GM21723 (cell line): ENCODE results near the gene FOXF1.

Experiments used
- ATAC-seq: cut with Tn5 transposase; IDR thresholded peaks from one replicate; pipeline ENCODE4 v1.9.1; 2021; ENCODE audit warnings: mild to moderate bottlenecking, moderate library complexity; ENCODE audit not compliant: unreplicated experiment

FOXF1 gene

GRCh38 chr16:86531641-86532525 lies 21.6 kb downstream of the FOXF1 start:
- ATAC-seq: no peak

GRCh38 chr16:86532526-86532815 lies 22.1 kb downstream of the FOXF1 start:
- no peak for ATAC-seq

GRCh38 chr16:86533076-86533475 lies 22.7 kb downstream of the FOXF1 start:
- no peak for ATAC-seq

GRCh38 chr16:86533767-86534351 lies 23.5 kb downstream of the FOXF1 start:
- no peak for ATAC-seq

GRCh38 chr16:86534779-86535615 lies 24.7 kb downstream of the FOXF1 start:
- ATAC-seq: no peak

- ATAC-seq: no peak
Measured at GRCh38 chr16:86536621-86537020, 26.3 kb downstream of the FOXF1 start.

- ATAC-seq: no peak
Measured at GRCh38 chr16:86537486-86537885, 27.2 kb downstream of the FOXF1 start.

GRCh38 chr16:86538196-86538780 lies 28.0 kb downstream of the FOXF1 start:
- ATAC-seq: no peak

- no peak for ATAC-seq
Measured at GRCh38 chr16:86540894-86541293, 30.6 kb downstream of the FOXF1 start.

- ATAC-seq: no peak
Measured at GRCh38 chr16:86541560-86541959, 31.2 kb downstream of the FOXF1 start.

GRCh38 chr16:86542756-86543750 lies 32.7 kb downstream of the FOXF1 start:
- ATAC-seq: no peak

GRCh38 chr16:86545481-86545880 lies 35.2 kb downstream of the FOXF1 start:
- no peak for ATAC-seq

- ATAC-seq: no peak
Measured at GRCh38 chr16:86545954-86546637, 35.8 kb downstream of the FOXF1 start.

- no peak for ATAC-seq
Measured at GRCh38 chr16:86546638-86547013, 36.3 kb downstream of the FOXF1 start.

GRCh38 chr16:86547286-86547685 lies 37.0 kb downstream of the FOXF1 start:
- no peak for ATAC-seq

GRCh38 chr16:86549076-86549892 lies 39.0 kb downstream of the FOXF1 start:
- no peak for ATAC-seq

- ATAC-seq: no peak
Measured at GRCh38 chr16:86549893-86550190, 39.5 kb downstream of the FOXF1 start.

- no peak for ATAC-seq
Measured at GRCh38 chr16:86550281-86550680, 40.0 kb downstream of the FOXF1 start.

GRCh38 chr16:86553356-86553755 lies 43.0 kb downstream of the FOXF1 start:
- no peak for ATAC-seq
